Measurements from ENCODE around the gene TMEM178B. TPM values are rescaled to one million over a fixed set of nuclear protein-coding genes. Genes with fewer than 3 reads are reported as not detected.

Gene TMEM178B
- total RNA-seq, 1 experiment from 2014 or later, result 0.39 TPM

DNA sequence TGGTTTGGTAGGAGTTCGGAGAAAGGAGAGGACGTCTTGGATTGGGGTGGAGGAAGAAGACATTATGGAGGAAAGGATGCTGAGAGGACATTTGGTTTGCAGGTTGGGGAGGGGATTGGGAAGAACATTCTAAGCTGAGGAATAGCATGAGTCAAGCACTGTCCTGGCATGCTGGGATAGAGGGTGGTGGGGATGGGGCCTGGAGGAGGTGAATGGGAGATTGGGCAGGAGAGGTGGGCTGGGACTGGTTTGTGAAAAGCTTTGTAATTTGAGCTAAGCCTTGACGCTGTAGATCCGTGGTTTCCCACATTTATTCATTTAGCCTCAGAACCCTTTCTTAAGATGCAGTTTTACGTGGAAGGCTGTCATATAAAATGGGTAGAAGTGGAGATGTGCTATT lies 52.2 kb downstream of the TMEM178B start:
- no peak for ATAC-seq
- no peak for DNase-seq (ENCODE audit: low read depth, low spot score)
- BruUV-seq (replicated peaks), result no TSS peak
- Histone ChIP-seq H3K27ac (ENCODE audit: low read length) (no peak overlapping the region), H3K27me3 (ENCODE audit: control insufficient read depth, insufficient read depth, low read length) (peaks cover 2% of the 10 kb centered on the region; the same call in 1 of the 2 replicates), H3K4me1 (ENCODE audit: control insufficient read depth, insufficient read depth, low read length) (no peaks in the 10 kb centered on the region), H3K9me3 (ENCODE audit: control insufficient read depth, insufficient read depth, low read depth, low read length) (no peaks in the 10 kb centered on the region), H3K4me3 (ENCODE audit: low read depth in 2 of 2, low read length in 2 of 2) (no peak overlapping the region), H3K36me3 (ENCODE audit: control insufficient read depth, insufficient read depth, low read length) (no peaks in the 10 kb centered on the region)
- TF ChIP-seq, protein P1, sequence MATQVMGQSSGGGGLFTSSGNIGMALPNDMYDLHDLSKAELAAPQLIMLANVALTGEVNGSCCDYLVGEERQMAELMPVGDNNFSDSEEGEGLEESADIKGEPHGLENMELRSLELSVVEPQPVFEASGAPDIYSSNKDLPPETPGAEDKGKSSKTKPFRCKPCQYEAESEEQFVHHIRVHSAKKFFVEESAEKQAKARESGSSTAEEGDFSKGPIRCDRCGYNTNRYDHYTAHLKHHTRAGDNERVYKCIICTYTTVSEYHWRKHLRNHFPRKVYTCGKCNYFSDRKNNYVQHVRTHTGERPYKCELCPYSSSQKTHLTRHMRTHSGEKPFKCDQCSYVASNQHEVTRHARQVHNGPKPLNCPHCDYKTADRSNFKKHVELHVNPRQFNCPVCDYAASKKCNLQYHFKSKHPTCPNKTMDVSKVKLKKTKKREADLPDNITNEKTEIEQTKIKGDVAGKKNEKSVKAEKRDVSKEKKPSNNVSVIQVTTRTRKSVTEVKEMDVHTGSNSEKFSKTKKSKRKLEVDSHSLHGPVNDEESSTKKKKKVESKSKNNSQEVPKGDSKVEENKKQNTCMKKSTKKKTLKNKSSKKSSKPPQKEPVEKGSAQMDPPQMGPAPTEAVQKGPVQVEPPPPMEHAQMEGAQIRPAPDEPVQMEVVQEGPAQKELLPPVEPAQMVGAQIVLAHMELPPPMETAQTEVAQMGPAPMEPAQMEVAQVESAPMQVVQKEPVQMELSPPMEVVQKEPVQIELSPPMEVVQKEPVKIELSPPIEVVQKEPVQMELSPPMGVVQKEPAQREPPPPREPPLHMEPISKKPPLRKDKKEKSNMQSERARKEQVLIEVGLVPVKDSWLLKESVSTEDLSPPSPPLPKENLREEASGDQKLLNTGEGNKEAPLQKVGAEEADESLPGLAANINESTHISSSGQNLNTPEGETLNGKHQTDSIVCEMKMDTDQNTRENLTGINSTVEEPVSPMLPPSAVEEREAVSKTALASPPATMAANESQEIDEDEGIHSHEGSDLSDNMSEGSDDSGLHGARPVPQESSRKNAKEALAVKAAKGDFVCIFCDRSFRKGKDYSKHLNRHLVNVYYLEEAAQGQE (IDR thresholded peaks at IDR 0.05; ENCODE audit: insufficient read depth in 1 of 2, low read depth in 2 of 2, low read length in 1 of 2), result no peak
- TF ChIP-seq SIN3A (IDR thresholded peaks at IDR 0.05; ENCODE audit: borderline replicate concordance, insufficient read depth, low read depth, low read length), result no peak
- ChIA-PET POLR2A (no interaction called here), CTCF (interaction anchor here (0.5 kb wide), 1 partner anchor 114 kb away, joined by 10 read pairs; no protein-coding TSS in a partner anchor)
- intact Hi-C loops (cut with micrococcal nuclease; ENCODE audit: unreplicated experiment) (no loop called here), in situ Hi-C loops (cut with HindIII; ENCODE audit: low pct_unique_long_range_greater_than_20kb, low sequenced_read_pairs) (no loop called here)

DNA sequence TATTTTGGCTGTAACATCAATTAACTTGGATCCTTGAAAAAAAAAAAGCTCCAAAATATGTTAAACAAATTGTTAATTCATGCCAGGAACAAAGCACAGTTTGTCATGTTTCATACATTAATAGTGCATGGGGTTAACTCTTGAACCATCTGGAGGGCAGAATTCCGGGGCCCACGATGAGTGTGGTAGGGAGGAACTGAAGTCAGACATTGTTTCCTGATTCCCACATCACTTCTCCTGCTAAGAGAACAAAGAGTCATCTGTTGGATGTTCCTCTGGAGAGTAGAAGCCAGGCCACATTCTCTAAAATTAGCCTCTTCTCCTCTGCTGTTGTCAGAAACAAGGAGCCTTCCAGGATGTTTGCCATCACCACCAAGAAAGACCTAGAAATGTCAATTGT lies 54.6 kb downstream of the TMEM178B start:
- H3K27ac ChIP-seq (ENCODE audit: low read length), result no peak overlapping the region
- ChIA-PET CTCF (no interaction called here), POLR2A (no interaction called here)
- no peak overlapping the region for H3K4me3 ChIP-seq (ENCODE audit: low read depth in 2 of 2, low read length in 2 of 2)
- in situ Hi-C loops (cut with HindIII; ENCODE audit: low pct_unique_long_range_greater_than_20kb, low sequenced_read_pairs), result no loop called here
- intact Hi-C loops (cut with micrococcal nuclease; ENCODE audit: unreplicated experiment), result no loop called here
- no TSS peak for BruUV-seq (replicated peaks)
- no peaks in the 10 kb centered on the region for H3K9me3 ChIP-seq (ENCODE audit: control insufficient read depth, insufficient read depth, low read depth, low read length)
- TF ChIP-seq, protein P1 (IDR thresholded peaks at IDR 0.05; ENCODE audit: insufficient read depth in 1 of 2, low read depth in 2 of 2, low read length in 1 of 2), result no peak
- TF ChIP-seq, protein P2, sequence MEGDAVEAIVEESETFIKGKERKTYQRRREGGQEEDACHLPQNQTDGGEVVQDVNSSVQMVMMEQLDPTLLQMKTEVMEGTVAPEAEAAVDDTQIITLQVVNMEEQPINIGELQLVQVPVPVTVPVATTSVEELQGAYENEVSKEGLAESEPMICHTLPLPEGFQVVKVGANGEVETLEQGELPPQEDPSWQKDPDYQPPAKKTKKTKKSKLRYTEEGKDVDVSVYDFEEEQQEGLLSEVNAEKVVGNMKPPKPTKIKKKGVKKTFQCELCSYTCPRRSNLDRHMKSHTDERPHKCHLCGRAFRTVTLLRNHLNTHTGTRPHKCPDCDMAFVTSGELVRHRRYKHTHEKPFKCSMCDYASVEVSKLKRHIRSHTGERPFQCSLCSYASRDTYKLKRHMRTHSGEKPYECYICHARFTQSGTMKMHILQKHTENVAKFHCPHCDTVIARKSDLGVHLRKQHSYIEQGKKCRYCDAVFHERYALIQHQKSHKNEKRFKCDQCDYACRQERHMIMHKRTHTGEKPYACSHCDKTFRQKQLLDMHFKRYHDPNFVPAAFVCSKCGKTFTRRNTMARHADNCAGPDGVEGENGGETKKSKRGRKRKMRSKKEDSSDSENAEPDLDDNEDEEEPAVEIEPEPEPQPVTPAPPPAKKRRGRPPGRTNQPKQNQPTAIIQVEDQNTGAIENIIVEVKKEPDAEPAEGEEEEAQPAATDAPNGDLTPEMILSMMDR (IDR thresholded peaks at IDR 0.05), result no peak
- TF ChIP-seq SIN3A (IDR thresholded peaks at IDR 0.05; ENCODE audit: borderline replicate concordance, insufficient read depth, low read depth, low read length), result no peak
- no peak for TF ChIP-seq POLR2AphosphoS5 (IDR thresholded peaks at IDR 0.05; ENCODE audit: low read depth, low read length)
- no peak for TF ChIP-seq TCF7L2 (IDR thresholded peaks at IDR 0.05; ENCODE audit: low read depth, low read length)
- DNase-seq (ENCODE audit: low read depth, low spot score), result no peak
- no peaks in the 10 kb centered on the region for H3K27me3 ChIP-seq (ENCODE audit: control insufficient read depth, insufficient read depth, low read length)
- no peak for ATAC-seq
- H3K4me1 ChIP-seq (ENCODE audit: control insufficient read depth, insufficient read depth, low read length), result no peaks in the 10 kb centered on the region
- no peaks in the 10 kb centered on the region for H3K36me3 ChIP-seq (ENCODE audit: control insufficient read depth, insufficient read depth, low read length)

Data from Panc1 (cell line).